Skeletal muscle tissue (tissue), 4 donors: ENCODE measurements around the gene CFHR1. TPM values are rescaled to one million over a fixed set of nuclear protein-coding genes. Genes with fewer than 3 reads are reported as not detected.
"Not testable (repeated sequence)": the region's sequence is repeated elsewhere in the genome, so short reads cannot be mapped to it uniquely, and the experiment has no call there.

Experiments
- H3K27ac ChIP-seq: one replicate; pipeline ENCODE4 v1.7.0; 2013; ENCODE audit warnings: mild to moderate bottlenecking, low read depth, low read length, inconsistent platforms
- H3K27me3 ChIP-seq, 3 donors: one replicate each; pipeline ENCODE4 v1.7.0; 2013; ENCODE audit warnings: low read length in 3 of 3; ENCODE audit not compliant: control insufficient read depth in 3 of 3, insufficient read depth in 3 of 3
- H3K36me3 ChIP-seq, 3 donors: one replicate each; pipeline ENCODE4 v1.7.0; 2013; ENCODE audit warnings: low read length in 3 of 3; ENCODE audit not compliant: control insufficient read depth in 3 of 3, insufficient read depth in 3 of 3
- H3K4me1 ChIP-seq, 3 donors: one replicate each; pipeline ENCODE4 v1.7.0; 2013; ENCODE audit warnings: low read length in 3 of 3, mild to moderate bottlenecking in 3 of 3; ENCODE audit not compliant: control insufficient read depth in 3 of 3, insufficient read depth in 3 of 3
- H3K4me3 ChIP-seq, 3 donors: one replicate each; pipeline ENCODE4 v1.7.0; 2013; ENCODE audit warnings: low read length in 3 of 3
- H3K9ac ChIP-seq, 3 donors: one replicate each; pipeline ENCODE4 v1.7.0; 2013; ENCODE audit warnings: low read length in 3 of 3, mild to moderate bottlenecking in 3 of 3, moderate library complexity in 2 of 3, low read depth in 1 of 3
- H3K9me3 ChIP-seq, 3 donors: one replicate each; pipeline ENCODE4 v1.7.0; 2013; ENCODE audit warnings: low read length in 3 of 3; ENCODE audit not compliant: control insufficient read depth in 3 of 3
- total RNA-seq: library from RNA; depleted of rRNA; stranded (reverse); fragments of >200 nt; gene quantifications from one replicate; pipeline ENCODE4 v1.2.3, GENCODE V29; 2014
- donor health status: Osteomylitis.

CFHR1 gene
- total RNA-seq: 1.6 TPM

GRCh38 chr1:196819531-196819930 is at the start of gene CFHR1:
TSS of gene CFHR1 (plus strand) at chr1:196819731. CDS start at chr1:196819845, 114 bp downstream.
- not testable (repeated sequence) for H3K9me3 ChIP-seq, H3K4me3 ChIP-seq

GRCh38 chr1:196769823-196770222 is 49.7 kb upstream of the CFHR1 start:
- not testable (repeated sequence) for H3K9me3 ChIP-seq, H3K27ac ChIP-seq, H3K4me1 ChIP-seq, H3K27me3 ChIP-seq, H3K4me3 ChIP-seq, H3K36me3 ChIP-seq, H3K9ac ChIP-seq

More at GRCh38 chr1:196819531-196819930, at the start of gene CFHR1:
- not testable (repeated sequence) for H3K36me3 ChIP-seq, H3K4me1 ChIP-seq, H3K9ac ChIP-seq, H3K27ac ChIP-seq, H3K27me3 ChIP-seq

DNA sequence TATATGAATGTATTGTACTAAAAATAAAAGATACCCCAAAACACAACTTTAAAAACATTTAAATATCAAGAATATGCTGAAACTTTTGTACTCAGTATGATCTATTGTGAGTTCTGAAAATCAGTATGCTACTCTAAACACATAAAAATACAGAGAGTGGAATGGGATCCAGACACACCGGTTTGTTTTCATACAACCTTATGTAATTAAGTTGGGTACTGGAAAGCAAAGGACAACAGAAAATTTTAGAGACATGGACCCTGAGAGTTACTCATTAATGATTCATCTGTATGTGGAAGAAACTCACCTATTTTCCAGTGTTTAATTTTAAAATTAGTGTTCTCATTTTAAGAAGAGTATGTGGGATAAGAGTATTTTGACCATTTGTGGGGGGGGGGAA is 45.8 kb upstream of the CFHR1 start:
- H3K36me3 ChIP-seq: no peaks in the 10 kb centered on the region

GRCh38 chr1:196774175-196774574 is 45.4 kb upstream of the CFHR1 start:
- Histone ChIP-seq H3K9me3 (no peaks in the 10 kb centered on the region), H3K36me3 (no peaks in the 10 kb centered on the region), H3K4me1 (no peaks in the 10 kb centered on the region), H3K27me3 (no peaks in the 10 kb centered on the region), H3K4me3 (no peak overlapping the region), H3K27ac (no peak overlapping the region), H3K9ac (no peak overlapping the region)

More for the DNA sequence above, 45.8 kb upstream of the CFHR1 start:
- no peak overlapping the region for H3K27ac ChIP-seq
- H3K4me3 ChIP-seq: no peak overlapping the region
- no peaks in the 10 kb centered on the region for H3K4me1 ChIP-seq
- no peaks in the 10 kb centered on the region for H3K27me3 ChIP-seq
- no peaks in the 10 kb centered on the region for H3K9me3 ChIP-seq
- no peak overlapping the region for H3K9ac ChIP-seq

GRCh38 chr1:196774603-196775002 is 44.9 kb upstream of the CFHR1 start, which contains the start of gene CFHR3:
TSS of gene CFHR3 (plus strand) at chr1:196774840. CDS start at chr1:196774887, 47 bp downstream.
- no peak within 1 kb of the TSS for H3K4me3 ChIP-seq
- no peak within 1 kb of the TSS for H3K27ac ChIP-seq
- no peak within 1 kb of the TSS for H3K9ac ChIP-seq
- no peaks in the 10 kb centered on the region for H3K4me1 ChIP-seq
- H3K36me3 ChIP-seq: no peaks in the 10 kb centered on the region
- H3K27me3 ChIP-seq: no peaks in the 10 kb centered on the region
- no peaks in the 10 kb centered on the region for H3K9me3 ChIP-seq

DNA sequence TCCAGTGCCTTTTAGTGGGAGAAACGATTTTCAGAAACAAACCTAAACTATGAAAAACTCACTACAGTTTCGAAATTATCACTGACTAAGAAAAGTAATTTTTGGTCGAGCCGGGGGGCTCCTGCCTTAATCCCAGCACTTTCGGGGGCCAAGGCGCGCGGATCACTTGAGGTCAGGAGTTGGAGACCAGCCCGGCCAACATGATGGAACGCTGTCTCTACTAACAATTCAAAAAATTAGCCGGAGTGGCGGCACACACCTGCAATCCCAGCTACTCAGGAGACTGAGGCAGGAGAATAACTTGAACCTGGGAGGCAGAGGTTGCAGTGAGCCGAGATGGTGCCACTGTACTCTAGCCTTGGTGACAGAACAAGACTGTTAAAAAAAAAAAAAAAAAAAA is 41.9 kb upstream of the CFHR1 start:
- no peaks in the 10 kb centered on the region for H3K4me1 ChIP-seq
- no peak overlapping the region for H3K27ac ChIP-seq

GRCh38 chr1:196779093-196779492 is 40.4 kb upstream of the CFHR1 start:
- Histone ChIP-seq H3K4me3 (no peak overlapping the region), H3K9me3 (no peaks in the 10 kb centered on the region), H3K27ac (no peak overlapping the region)

More for the DNA sequence above, 41.9 kb upstream of the CFHR1 start:
- H3K9me3 ChIP-seq: no peaks in the 10 kb centered on the region
- no peaks in the 10 kb centered on the region for H3K27me3 ChIP-seq
- H3K4me3 ChIP-seq: no peak overlapping the region
- no peaks in the 10 kb centered on the region for H3K36me3 ChIP-seq
- no peak overlapping the region for H3K9ac ChIP-seq

DNA sequence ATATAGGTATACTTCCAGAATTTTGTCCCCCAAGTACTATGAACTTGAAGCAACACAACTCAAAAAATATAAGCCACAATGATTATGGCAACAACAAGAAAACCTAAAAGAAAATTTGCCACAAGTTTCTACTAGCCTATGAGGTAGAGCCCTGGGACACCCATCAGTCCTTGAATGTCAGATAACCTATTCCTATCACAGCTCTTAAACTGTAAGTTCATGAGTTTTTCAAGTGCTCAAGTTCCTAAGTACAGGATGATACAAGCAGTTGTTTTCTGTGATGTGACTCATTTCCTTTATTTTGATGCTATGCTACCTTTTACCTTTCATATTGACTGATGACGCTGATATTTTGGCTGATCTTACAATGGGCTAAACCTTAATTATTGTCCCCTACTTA is 28.3 kb upstream of the CFHR1 start:
- not testable (repeated sequence) for H3K4me3 ChIP-seq, H3K9me3 ChIP-seq, H3K9ac ChIP-seq, H3K4me1 ChIP-seq, H3K27me3 ChIP-seq, H3K27ac ChIP-seq, H3K36me3 ChIP-seq

More at GRCh38 chr1:196779093-196779492, 40.4 kb upstream of the CFHR1 start:
- Histone ChIP-seq H3K36me3 (no peaks in the 10 kb centered on the region), H3K9ac (no peak overlapping the region), H3K27me3 (no peaks in the 10 kb centered on the region), H3K4me1 (no peaks in the 10 kb centered on the region)

DNA sequence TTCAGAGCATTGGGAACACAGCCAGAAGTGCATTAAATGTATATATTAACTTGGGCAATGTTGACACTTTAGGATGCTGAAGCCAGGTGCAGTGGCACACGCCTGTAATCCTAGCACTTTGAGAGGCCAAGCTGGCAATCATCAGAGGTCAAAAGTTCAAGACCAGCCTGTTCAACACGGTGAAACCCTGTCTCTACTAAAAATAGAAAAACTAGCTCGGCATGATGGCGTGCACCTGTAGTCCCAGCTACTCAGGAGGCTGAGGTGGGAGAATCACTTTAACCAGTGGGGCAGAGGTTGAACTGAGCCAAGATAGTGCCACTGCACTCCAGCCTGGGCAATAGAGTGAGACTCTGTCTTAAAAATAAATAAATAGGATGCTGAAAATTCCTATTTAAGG is 25.4 kb upstream of the CFHR1 start:
- not testable (repeated sequence) for H3K36me3 ChIP-seq

GRCh38 chr1:196797891-196798290 is 21.6 kb upstream of the CFHR1 start:
- H3K27me3 ChIP-seq: no peaks in the 10 kb centered on the region
- no peaks in the 10 kb centered on the region for H3K36me3 ChIP-seq
- H3K4me3 ChIP-seq: no peak overlapping the region
- no peaks in the 10 kb centered on the region for H3K9me3 ChIP-seq
- no peaks in the 10 kb centered on the region for H3K4me1 ChIP-seq
- no peak overlapping the region for H3K27ac ChIP-seq
- no peak overlapping the region for H3K9ac ChIP-seq

More for the DNA sequence above, 25.4 kb upstream of the CFHR1 start:
- not testable (repeated sequence) for H3K9me3 ChIP-seq, H3K9ac ChIP-seq, H3K27ac ChIP-seq, H3K4me1 ChIP-seq, H3K4me3 ChIP-seq, H3K27me3 ChIP-seq

DNA sequence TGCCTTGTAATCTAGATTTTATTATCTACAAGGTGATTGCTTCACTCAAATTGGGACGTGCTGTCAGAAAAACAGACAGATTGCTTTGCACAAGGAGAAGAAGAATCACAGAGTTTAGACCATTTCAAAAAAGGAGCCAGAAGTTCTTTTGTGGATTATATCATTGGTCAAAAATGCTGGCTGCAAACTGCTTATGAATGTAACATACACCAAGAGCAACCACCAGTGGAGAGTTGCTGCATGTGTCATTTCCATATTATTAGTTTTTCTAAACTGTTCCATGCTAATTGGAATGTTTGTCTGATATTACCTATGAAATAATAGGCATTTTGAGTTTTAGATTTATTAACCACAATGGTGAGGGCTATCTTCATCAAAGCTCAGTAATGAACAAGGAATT is 17.6 kb upstream of the CFHR1 start:
- H3K4me3 ChIP-seq, H3K27me3 ChIP-seq, H3K9me3 ChIP-seq, H3K27ac ChIP-seq, H3K36me3 ChIP-seq, H3K4me1 ChIP-seq, H3K9ac ChIP-seq: not testable (repeated sequence)
